HG02970 (cell line): ENCODE data around the gene DOLPP1.

Experiments used
- ATAC-seq: cut with Tn5 transposase; IDR thresholded peaks from one replicate; pipeline ENCODE4 v1.9.1; 2021; ENCODE audit warnings: mild to moderate bottlenecking, moderate library complexity, moderate number of reproducible peaks; ENCODE audit not compliant: unreplicated experiment, low FRiP score

The DOLPP1 gene

GRCh38 chr9:129093602-129094386, 12.9 kb downstream of the DOLPP1 start:
- no peak for ATAC-seq

GRCh38 chr9:129094387-129095169, 13.7 kb downstream of the DOLPP1 start:
- ATAC-seq = no peak

GRCh38 chr9:129095170-129095667, 14.3 kb downstream of the DOLPP1 start:
- no peak for ATAC-seq

- no peak for ATAC-seq
These were observed 15.0 kb downstream of the DOLPP1 start for GRCh38 chr9:129095908-129096307.

- no peak for ATAC-seq
These were observed 16.9 kb downstream of the DOLPP1 start for GRCh38 chr9:129097671-129098306.

- ATAC-seq = no peak
These were observed 17.4 kb downstream of the DOLPP1 start for GRCh38 chr9:129098328-129098727.

GRCh38 chr9:129100383-129101169, 19.7 kb downstream of the DOLPP1 start:
- no peak for ATAC-seq

GRCh38 chr9:129101279-129101678, 20.4 kb downstream of the DOLPP1 start:
- ATAC-seq = no peak

GRCh38 chr9:129102095-129102525, 21.2 kb downstream of the DOLPP1 start:
- no peak for ATAC-seq

- ATAC-seq = no peak
These were observed 22.1 kb downstream of the DOLPP1 start for GRCh38 chr9:129102791-129103594.

GRCh38 chr9:129103595-129103965, 22.7 kb downstream of the DOLPP1 start:
- ATAC-seq = no peak

GRCh38 chr9:129104051-129104450, 23.1 kb downstream of the DOLPP1 start:
- no peak for ATAC-seq

- no peak for ATAC-seq
These were observed 25.2 kb downstream of the DOLPP1 start for GRCh38 chr9:129105857-129106694.

GRCh38 chr9:129107651-129108050, 26.7 kb downstream of the DOLPP1 start:
- no peak for ATAC-seq

GRCh38 chr9:129108083-129108804, 27.3 kb downstream of the DOLPP1 start:
- ATAC-seq = no peak

GRCh38 chr9:129108805-129109536, 28.1 kb downstream of the DOLPP1 start:
- no peak for ATAC-seq

GRCh38 chr9:129109537-129109903, 28.6 kb downstream of the DOLPP1 start:
- no peak for ATAC-seq
